GM03348 (cell line): ENCODE results near the gene GALNT14.
A peak's percentile ranks its signal among the peaks of the same experiment; 100 is the strongest.

Experiments
- DNase-seq: peaks from one replicate; pipeline ENCODE4 v3.0.0; 2012; ENCODE audit warnings: low spot score

GALNT14 gene

GRCh38 chr2:31004257-31004656 lies 134.0 kb downstream of the GALNT14 start:
- DNase-seq = no peak

GRCh38 chr2:31003749-31004148 lies 134.5 kb downstream of the GALNT14 start:
- no peak for DNase-seq

GRCh38 chr2:31002537-31003150 lies 135.6 kb downstream of the GALNT14 start:
- no peak for DNase-seq

- DNase-seq = no peak
Observed at GRCh38 chr2:31000970-31001369, 137.3 kb downstream of the GALNT14 start.

- no peak for DNase-seq
Observed at GRCh38 chr2:30998672-30999071, 139.6 kb downstream of the GALNT14 start.

- DNase-seq = no peak
Observed at GRCh38 chr2:30997979-30998378, 140.3 kb downstream of the GALNT14 start.

- no peak for DNase-seq
Observed at GRCh38 chr2:30994227-30995056, 143.8 kb downstream of the GALNT14 start.

GRCh38 chr2:30992781-30993180 lies 145.5 kb downstream of the GALNT14 start:
- DNase-seq = no peak

GRCh38 chr2:30990671-30991070 lies 147.6 kb downstream of the GALNT14 start:
- no peak for DNase-seq

- no peak for DNase-seq
Observed at GRCh38 chr2:30990176-30990575, 148.1 kb downstream of the GALNT14 start.

GRCh38 chr2:30989746-30990145 lies 148.5 kb downstream of the GALNT14 start:
- DNase-seq = no peak

GRCh38 chr2:30987566-30987965 lies 150.7 kb downstream of the GALNT14 start:
- DNase-seq = no peak

- no peak for DNase-seq
Observed at GRCh38 chr2:30986231-30986580, 152.0 kb downstream of the GALNT14 start.

- DNase-seq = no peak
Observed at GRCh38 chr2:30985493-30986230, 152.6 kb downstream of the GALNT14 start.

GRCh38 chr2:30984148-30984547 lies 154.1 kb downstream of the GALNT14 start:
- DNase-seq = no peak

GRCh38 chr2:30981510-30981909 lies 156.7 kb downstream of the GALNT14 start:
- no peak for DNase-seq

- DNase-seq = no peak
Observed at GRCh38 chr2:30981096-30981495, 157.1 kb downstream of the GALNT14 start.

GRCh38 chr2:30979822-30980245 lies 158.4 kb downstream of the GALNT14 start:
- DNase-seq = peak; percentile 84

GRCh38 chr2:30978854-30979253 lies 159.4 kb downstream of the GALNT14 start:
- DNase-seq = no peak

GRCh38 chr2:30978044-30978443 lies 160.2 kb downstream of the GALNT14 start:
- no peak for DNase-seq

- DNase-seq = no peak
Observed at GRCh38 chr2:30975156-30975555, 163.1 kb downstream of the GALNT14 start.

GRCh38 chr2:30974554-30974953 lies 163.7 kb downstream of the GALNT14 start:
- DNase-seq = no peak

- DNase-seq = no peak
Observed at GRCh38 chr2:30974092-30974491, 164.1 kb downstream of the GALNT14 start.
